Progenitor cell of endocrine pancreas (in vitro differentiated cells): ENCODE measurements around the gene SEMA4A. TPM values are rescaled to one million over a fixed set of nuclear protein-coding genes. Genes with fewer than 3 reads are reported as not detected.

Source experiments
- DNase-seq: peaks from one replicate; pipeline ENCODE4 v3.0.0; 2021; ENCODE audit warnings: low spot score; ENCODE audit not compliant: unreplicated experiment
- H3K27ac Mint-ChIP-seq: 2 replicates; pipeline ENCODE4 v1.8.0; 2021; ENCODE audit warnings: mild to moderate bottlenecking, moderate library complexity, mixed read lengths
- H3K27me3 Mint-ChIP-seq: 2 replicates; pipeline ENCODE4 v1.8.0; 2021; ENCODE audit warnings: mixed read lengths
- H3K36me3 Mint-ChIP-seq: 2 replicates; pipeline ENCODE4 v1.8.0; 2022; ENCODE audit warnings: mixed read lengths; ENCODE audit not compliant: insufficient read depth
- H3K4me1 Mint-ChIP-seq: 2 replicates; pipeline ENCODE4 v1.8.0; 2021; ENCODE audit warnings: low read depth, mixed read lengths
- H3K4me3 Mint-ChIP-seq: 2 replicates; pipeline ENCODE4 v1.8.0; 2021; ENCODE audit warnings: low read depth, mild to moderate bottlenecking, moderate library complexity, mixed read lengths
- H3K9me3 Mint-ChIP-seq: 2 replicates; pipeline ENCODE4 v1.8.0; 2021; ENCODE audit warnings: low read depth, mixed read lengths
- CTCF ChIP-seq: fragments of 200-600 bp; sonication (generic); IDR thresholded peaks from one replicate; pipeline ENCODE4 v1.5.0; 2021; ENCODE audit warnings: antibody characterized with exemption, mild to moderate bottlenecking; ENCODE audit not compliant: unreplicated experiment
- total RNA-seq: library from RNA; stranded (reverse); gene quantifications from 2 replicates; pipeline ENCODE4 v1.2.1, GENCODE V29; 2021

The SEMA4A gene
- total RNA-seq, 1 donor from 2014 or later, result 2.1 TPM

- H3K27ac Mint-ChIP-seq, result peak overlapping the region; percentile 63
- peaks cover 10% of the 10 kb centered on the region for H3K4me1 Mint-ChIP-seq
These were observed 9.5 kb upstream of the SEMA4A start for GRCh38 chr1:156143765-156144489.

GRCh38 chr1:156144742-156145141, 8.6 kb upstream of the SEMA4A start:
- no peak for DNase-seq
- Mint-ChIP-seq H3K27me3 (peaks cover 12% of the 10 kb centered on the region), H3K9me3 (no peaks in the 10 kb centered on the region), H3K4me3 (no peak overlapping the region), H3K36me3 (no peaks in the 10 kb centered on the region), H3K4me1 (peaks cover 10% of the 10 kb centered on the region), H3K27ac (no peak overlapping the region)
- no peak for TF ChIP-seq CTCF

More at GRCh38 chr1:156143765-156144489, 9.5 kb upstream of the SEMA4A start:
- Mint-ChIP-seq H3K9me3 (no peaks in the 10 kb centered on the region), H3K36me3 (peaks cover 2% of the 10 kb centered on the region), H3K27me3 (peaks cover 6% of the 10 kb centered on the region), H3K4me3 (no peak overlapping the region)
- DNase-seq, result no peak
- no peak for TF ChIP-seq CTCF

GRCh38 chr1:156145650-156146019, 7.8 kb upstream of the SEMA4A start:
- Mint-ChIP-seq H3K27me3 (peaks cover 20% of the 10 kb centered on the region), H3K9me3 (no peaks in the 10 kb centered on the region), H3K4me3 (no peak overlapping the region), H3K36me3 (no peaks in the 10 kb centered on the region), H3K27ac (no peak overlapping the region), H3K4me1 (peaks cover 12% of the 10 kb centered on the region)
- TF ChIP-seq CTCF, result no peak
- no peak for DNase-seq

GRCh38 chr1:156146020-156146768, 7.2 kb upstream of the SEMA4A start:
- Mint-ChIP-seq H3K27me3 (peaks cover 21% of the 10 kb centered on the region), H3K9me3 (no peaks in the 10 kb centered on the region), H3K4me3 (peak overlapping the region; percentile 55), H3K27ac (peak overlapping the region; percentile 92), H3K36me3 (no peaks in the 10 kb centered on the region), H3K4me1 (peaks cover 12% of the 10 kb centered on the region)
- TF ChIP-seq CTCF, result peak; percentile 62
- no peak for DNase-seq

GRCh38 chr1:156146769-156147405, 6.5 kb upstream of the SEMA4A start:
- no peak for DNase-seq
- Mint-ChIP-seq H3K4me3 (no peak overlapping the region), H3K9me3 (no peaks in the 10 kb centered on the region), H3K27me3 (peaks cover 22% of the 10 kb centered on the region), H3K27ac (peak overlapping the region; percentile 92), H3K4me1 (peaks cover 12% of the 10 kb centered on the region), H3K36me3 (no peaks in the 10 kb centered on the region)
- TF ChIP-seq CTCF, result no peak
